IPS DF 6.9 (cell line): ENCODE results near the gene CASTOR1.

ENCODE experiments used
- DNase-seq: peaks from one replicate; pipeline ENCODE4 v3.0.0-alpha.2; 2013; ENCODE audit warnings: low read depth, low spot score
- H3K27ac ChIP-seq: one replicate; pipeline ENCODE4 v1.5.1; 2013; ENCODE audit warnings: low read length, control low read depth
- H3K27me3 ChIP-seq: 2 replicates; pipeline ENCODE4 v1.6.1; 2013; ENCODE audit warnings: mild to moderate bottlenecking, low read length; ENCODE audit not compliant: control insufficient read depth, insufficient read depth
- H3K36me3 ChIP-seq: 2 replicates; pipeline ENCODE4 v1.6.1; 2013; ENCODE audit warnings: low read length; ENCODE audit not compliant: control insufficient read depth, insufficient read depth
- H3K4me1 ChIP-seq: 2 replicates; pipeline ENCODE4 v1.6.1; 2013; ENCODE audit warnings: low read length; ENCODE audit not compliant: control insufficient read depth, insufficient read depth
- H3K4me3 ChIP-seq: 2 replicates; pipeline ENCODE4 v1.5.1; 2013; ENCODE audit warnings: mild to moderate bottlenecking, low read length
- H3K9me3 ChIP-seq: 2 replicates; pipeline ENCODE4 v1.6.1; 2013; ENCODE audit warnings: low read length, inconsistent platforms; ENCODE audit not compliant: control insufficient read depth, insufficient read depth
- WGBS: extraction: QIAGEN DNeasy Blood & Tissue Kit; methylation state at CpG from one replicate; pipeline ENCODE4 v1.1.7; 2013; ENCODE audit warnings: mixed read lengths, missing lambda C conversion rate; ENCODE audit not compliant: insufficient read length, insufficient coverage; 5-methylcytosine and 5-hydroxymethylcytosine counted together

CASTOR1 gene

GRCh38 chr22:30328466-30329049 lies 39.3 kb upstream of the CASTOR1 start:
- no peaks in the 10 kb centered on the region for H3K27me3 ChIP-seq
- WGBS: no CpG with 5 or more reads among the region's 3 CpGs

GRCh38 chr22:30327864-30328345 lies 38.6 kb upstream of the CASTOR1 start:
- Histone ChIP-seq H3K4me3 (no peak overlapping the region), H3K27ac (no peak overlapping the region), H3K36me3 (no peaks in the 10 kb centered on the region; the same call in 1 of the 2 replicates), H3K27me3 (no peaks in the 10 kb centered on the region), H3K9me3 (no peaks in the 10 kb centered on the region), H3K4me1 (peaks cover 3% of the 10 kb centered on the region; the same call in 1 of the 2 replicates)
- no CpG with 5 or more reads among the region's 5 CpGs for WGBS
- DNase-seq: no peak

More at GRCh38 chr22:30328466-30329049, 39.3 kb upstream of the CASTOR1 start:
- no peak for DNase-seq
- Histone ChIP-seq H3K9me3 (no peaks in the 10 kb centered on the region), H3K36me3 (no peaks in the 10 kb centered on the region; the same call in 1 of the 2 replicates), H3K27ac (no peak overlapping the region), H3K4me3 (no peak overlapping the region), H3K4me1 (peaks cover 3% of the 10 kb centered on the region; the same call in 1 of the 2 replicates)

GRCh38 chr22:30326706-30327362 lies 37.5 kb upstream of the CASTOR1 start, which contains the start of gene TBC1D10A:
Gene TBC1D10A, minus strand, starts transcription at chr22:30326941. Its CDS starts 60 bp downstream, at chr22:30326881.
- DNase-seq: peak; percentile 87
- Histone ChIP-seq H3K4me3 (peak within 1 kb of the TSS; percentile 81), H3K36me3 (no peaks in the 10 kb centered on the region; the same call in 1 of the 2 replicates), H3K9me3 (no peaks in the 10 kb centered on the region), H3K27me3 (no peaks in the 10 kb centered on the region), H3K4me1 (peaks cover 3% of the 10 kb centered on the region; the same call in 1 of the 2 replicates), H3K27ac (no peak within 1 kb of the TSS)
- no CpG with 5 or more reads among the region's 69 CpGs for WGBS

- Histone ChIP-seq H3K27me3 (no peaks in the 10 kb centered on the region), H3K4me3 (peak overlapping the region; percentile 81), H3K27ac (no peak overlapping the region), H3K36me3 (no peaks in the 10 kb centered on the region; the same call in 1 of the 2 replicates), H3K9me3 (no peaks in the 10 kb centered on the region), H3K4me1 (peaks cover 3% of the 10 kb centered on the region; the same call in 1 of the 2 replicates)
- WGBS: no CpG with 5 or more reads among the region's 34 CpGs
- no peak for DNase-seq
Observed at GRCh38 chr22:30326255-30326705, 37.0 kb upstream of the CASTOR1 start.

GRCh38 chr22:30325724-30326254 lies 36.5 kb upstream of the CASTOR1 start:
- H3K4me1 ChIP-seq: peaks cover 3% of the 10 kb centered on the region; the same call in 1 of the 2 replicates
- H3K27me3 ChIP-seq: no peaks in the 10 kb centered on the region
- H3K9me3 ChIP-seq: no peaks in the 10 kb centered on the region
- DNase-seq: no peak
- no peaks in the 10 kb centered on the region for H3K36me3 ChIP-seq
- no peak overlapping the region for H3K27ac ChIP-seq
- WGBS: no CpG with 5 or more reads among the region's 14 CpGs
- H3K4me3 ChIP-seq: peak overlapping the region; percentile 81; the same call in 1 of the 2 replicates

GRCh38 chr22:30325065-30325720 lies 35.9 kb upstream of the CASTOR1 start:
- WGBS: no CpG with 5 or more reads among the region's 5 CpGs

GRCh38 chr22:30324014-30324730 lies 34.9 kb upstream of the CASTOR1 start:
- Histone ChIP-seq H3K27ac (no peak overlapping the region), H3K9me3 (no peaks in the 10 kb centered on the region), H3K27me3 (no peaks in the 10 kb centered on the region), H3K4me3 (no peak overlapping the region), H3K36me3 (no peaks in the 10 kb centered on the region), H3K4me1 (peaks cover 3% of the 10 kb centered on the region; the same call in 1 of the 2 replicates)
- no CpG with 5 or more reads among the region's 8 CpGs for WGBS
- no peak for DNase-seq

More at GRCh38 chr22:30325065-30325720, 35.9 kb upstream of the CASTOR1 start:
- Histone ChIP-seq H3K27ac (no peak overlapping the region), H3K4me3 (no peak overlapping the region), H3K27me3 (no peaks in the 10 kb centered on the region), H3K9me3 (no peaks in the 10 kb centered on the region), H3K4me1 (peaks cover 3% of the 10 kb centered on the region; the same call in 1 of the 2 replicates), H3K36me3 (no peaks in the 10 kb centered on the region)
- DNase-seq: no peak

- Histone ChIP-seq H3K36me3 (no peaks in the 10 kb centered on the region), H3K4me1 (peaks cover 3% of the 10 kb centered on the region; the same call in 1 of the 2 replicates), H3K27ac (no peak overlapping the region), H3K27me3 (no peaks in the 10 kb centered on the region), H3K9me3 (no peaks in the 10 kb centered on the region), H3K4me3 (no peak overlapping the region)
- DNase-seq: no peak
- no CpG with 5 or more reads among the region's 3 CpGs for WGBS
Observed at GRCh38 chr22:30323246-30323645, 33.9 kb upstream of the CASTOR1 start.

GRCh38 chr22:30321461-30321860 lies 32.2 kb upstream of the CASTOR1 start:
- no peaks in the 10 kb centered on the region for H3K9me3 ChIP-seq
- H3K27ac ChIP-seq: no peak overlapping the region
- no peaks in the 10 kb centered on the region for H3K36me3 ChIP-seq
- H3K27me3 ChIP-seq: no peaks in the 10 kb centered on the region
- peaks cover 3% of the 10 kb centered on the region; the same call in 1 of the 2 replicates for H3K4me1 ChIP-seq
- no peak for DNase-seq
- no CpG with 5 or more reads among the region's 2 CpGs for WGBS
- H3K4me3 ChIP-seq: no peak overlapping the region
